Measurements from ENCODE around the gene FOXP1. TPM values are rescaled to one million over a fixed set of nuclear protein-coding genes. Genes with fewer than 3 reads are reported as not detected.

FOXP1 gene
- total RNA-seq, 2 donors from 2014 or later = 59.7 to 65.4 TPM

DNA sequence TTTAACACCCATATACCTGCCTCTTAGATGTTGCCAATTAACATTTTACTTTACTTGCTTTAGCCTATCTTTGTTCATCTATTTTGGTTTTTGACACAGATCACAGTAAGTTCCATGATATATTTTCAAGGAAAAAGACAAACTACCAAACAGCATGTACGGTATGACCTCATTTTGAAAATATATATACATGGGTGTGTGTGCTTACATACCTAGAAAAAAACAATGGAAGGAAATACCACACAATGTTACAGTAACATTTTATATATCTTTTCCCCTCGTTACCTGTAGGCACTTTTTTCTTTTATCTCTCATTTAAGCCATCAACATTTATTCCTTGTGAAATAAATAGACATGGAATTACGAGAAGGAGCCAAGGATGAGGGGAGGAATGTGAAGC, 170.0 kb downstream of the FOXP1 start:
- no peak for DNase-seq (ENCODE audit: low spot score)
- Mint-ChIP-seq H3K4me1 (ENCODE audit: low read depth in 2 of 2) (peaks cover 31 to 47% of the 10 kb centered on the region in 2 donors), H3K27me3 (no peaks in the 10 kb centered on the region), H3K36me3 (no peaks in the 10 kb centered on the region), H3K27ac (no peak overlapping the region), H3K9me3 (no peaks in the 10 kb centered on the region), H3K4me3 (no peak overlapping the region)
- no peak for ATAC-seq

DNA sequence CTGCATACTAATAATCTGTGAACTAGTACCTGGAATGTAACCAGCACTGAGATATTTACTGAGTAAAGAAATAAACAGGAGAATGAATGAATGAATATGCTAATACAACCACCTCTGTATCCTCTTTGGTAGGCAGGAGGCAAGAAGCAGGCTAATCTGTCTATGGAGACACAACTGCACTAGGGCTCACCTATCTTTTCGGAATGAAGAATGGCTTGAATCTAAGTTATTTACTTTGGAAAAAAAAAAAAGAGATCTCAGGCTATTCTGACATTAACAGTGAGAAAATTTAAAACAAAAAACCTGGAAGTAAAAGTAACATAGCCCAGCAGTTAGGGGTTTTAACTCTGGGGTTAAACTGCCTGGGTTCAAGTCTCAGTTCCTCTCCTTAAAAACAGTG, 174.2 kb downstream of the FOXP1 start:
- Mint-ChIP-seq H3K36me3 (no peaks in the 10 kb centered on the region), H3K27me3 (no peaks in the 10 kb centered on the region), H3K9me3 (no peaks in the 10 kb centered on the region), H3K4me1 (ENCODE audit: low read depth in 2 of 2) (peaks cover 4 to 14% of the 10 kb centered on the region in 2 donors), H3K27ac (no peak overlapping the region), H3K4me3 (no peak overlapping the region)
- no peak for DNase-seq (ENCODE audit: low spot score)
- ATAC-seq = no peak

DNA sequence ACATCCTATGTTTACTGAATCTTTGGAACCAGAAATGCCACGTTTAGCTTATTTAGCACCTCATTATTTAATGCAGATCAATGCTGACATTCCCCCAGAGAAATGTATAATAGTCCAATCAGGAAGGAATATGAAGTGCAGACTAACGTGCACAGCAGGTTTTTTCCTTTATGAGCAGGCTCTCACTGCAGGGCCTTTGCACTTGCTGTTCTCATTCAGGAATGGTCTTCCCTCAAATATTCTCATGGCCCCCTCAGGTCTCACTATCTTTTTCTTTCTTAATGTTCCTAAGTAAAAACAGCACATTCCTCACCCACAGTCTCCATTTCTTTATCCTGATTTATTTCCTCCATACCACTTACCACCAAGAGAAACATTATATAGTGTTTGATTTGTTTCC, 174.6 kb downstream of the FOXP1 start:
- no peak for ATAC-seq
- Mint-ChIP-seq H3K27ac (no peak overlapping the region), H3K4me1 (ENCODE audit: low read depth in 2 of 2) (peaks cover 2 to 12% of the 10 kb centered on the region in 2 donors), H3K27me3 (no peaks in the 10 kb centered on the region), H3K9me3 (no peaks in the 10 kb centered on the region), H3K4me3 (no peak overlapping the region), H3K36me3 (no peaks in the 10 kb centered on the region)
- DNase-seq (ENCODE audit: low spot score) = no peak

DNA sequence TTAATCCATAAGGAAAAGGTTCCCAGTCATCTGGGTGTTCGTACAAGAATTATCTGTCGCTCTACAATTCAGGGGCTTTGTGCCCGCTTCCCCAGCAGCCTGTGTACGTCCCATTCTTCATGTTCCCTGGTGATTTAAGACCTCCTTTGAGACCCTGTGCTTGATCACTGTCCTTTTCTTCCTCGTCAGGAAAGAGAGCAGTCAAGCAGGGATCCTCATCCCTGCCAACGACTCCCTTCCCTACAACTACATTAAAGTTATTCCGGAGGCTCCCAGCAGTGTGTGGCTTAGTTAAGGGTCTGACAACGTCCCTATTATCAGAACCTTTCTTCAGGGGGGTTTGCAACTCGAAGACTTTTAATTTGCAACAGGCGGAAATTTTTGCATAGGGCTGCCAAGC, 175.7 kb downstream of the FOXP1 start:
- H3K27ac Mint-ChIP-seq = no peak overlapping the region
- ATAC-seq = no peak
- no peaks in the 10 kb centered on the region for H3K9me3 Mint-ChIP-seq
- no peaks in the 10 kb centered on the region for H3K36me3 Mint-ChIP-seq
- no peaks in the 10 kb centered on the region for H3K27me3 Mint-ChIP-seq
- DNase-seq (ENCODE audit: low spot score) = no peak
- H3K4me3 Mint-ChIP-seq = no peak overlapping the region
- peaks cover 0 to 4% of the 10 kb centered on the region in 2 donors for H3K4me1 Mint-ChIP-seq (ENCODE audit: low read depth in 2 of 2)

DNA sequence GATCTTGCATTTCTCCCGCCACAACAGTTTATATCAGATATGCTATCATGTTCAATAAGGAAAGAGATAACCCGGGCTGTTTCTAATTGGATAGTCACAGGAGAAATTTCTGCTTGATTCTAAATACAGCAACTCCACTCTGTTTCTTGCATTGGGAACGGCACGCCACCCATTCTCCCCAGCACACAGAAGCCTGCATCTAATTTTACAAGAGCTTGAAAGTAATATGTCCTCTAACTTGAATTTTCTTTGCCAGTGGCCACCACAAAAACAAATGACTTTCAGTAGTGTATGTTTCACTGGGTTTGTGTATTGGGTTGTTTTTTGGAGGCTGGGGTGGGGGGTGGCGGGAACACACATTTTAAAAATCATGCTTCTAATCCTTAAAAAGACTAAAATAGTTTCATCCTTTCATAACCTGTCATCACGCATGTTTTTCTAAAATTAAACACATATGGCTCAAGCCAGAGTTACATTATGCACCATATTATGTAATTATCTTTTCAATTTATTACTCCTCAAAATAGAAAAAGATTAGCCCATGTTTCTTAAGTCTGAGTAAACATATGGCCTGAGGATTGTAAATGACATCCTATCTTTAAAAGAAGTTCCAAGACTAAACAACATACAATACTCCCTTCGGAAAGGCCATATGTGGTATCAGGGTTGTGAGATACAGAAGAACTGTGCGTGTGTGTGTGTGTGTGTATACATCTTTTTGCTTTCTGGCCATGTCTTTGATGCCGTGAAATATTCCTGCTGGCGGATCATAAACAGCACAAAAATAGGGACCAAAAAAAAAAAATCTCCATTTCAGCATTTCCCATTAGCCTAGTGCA, 176.3 kb downstream of the FOXP1 start:
- no peak overlapping the region for H3K4me3 Mint-ChIP-seq
- no peaks in the 10 kb centered on the region for H3K27me3 Mint-ChIP-seq
- DNase-seq (ENCODE audit: low spot score) (no peak), ATAC-seq (no peak)
- H3K4me1 Mint-ChIP-seq (ENCODE audit: low read depth in 2 of 2) = peaks cover 0 to 4% of the 10 kb centered on the region in 2 donors
- no peaks in the 10 kb centered on the region for H3K9me3 Mint-ChIP-seq
- H3K27ac Mint-ChIP-seq = peak overlapping the region in 1 of 2 donors; percentile 7
- no peaks in the 10 kb centered on the region for H3K36me3 Mint-ChIP-seq

DNA sequence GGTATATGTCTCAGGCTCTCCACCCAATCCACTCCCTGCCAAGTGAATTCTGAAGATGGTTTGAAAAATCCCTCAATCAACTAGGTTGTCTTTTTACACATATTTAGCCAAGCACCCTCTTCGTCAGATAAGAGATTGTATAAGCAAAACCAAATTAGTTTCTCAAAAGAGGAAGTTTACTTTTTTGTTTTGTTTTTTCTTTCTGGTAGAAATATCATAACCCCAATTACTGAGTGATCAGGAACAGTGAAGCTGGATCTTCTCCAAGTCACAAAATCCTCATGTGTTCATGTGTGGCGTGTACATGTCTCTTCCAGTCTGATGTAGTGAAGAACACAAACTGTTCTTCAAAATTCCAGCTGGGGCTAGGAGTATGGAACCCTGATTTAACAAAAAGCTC, 180.6 kb downstream of the FOXP1 start:
- ATAC-seq (no peak), DNase-seq (ENCODE audit: low spot score) (no peak)
- H3K4me3 Mint-ChIP-seq = no peak overlapping the region
- H3K4me1 Mint-ChIP-seq (ENCODE audit: low read depth in 2 of 2) = peaks cover 12 to 20% of the 10 kb centered on the region in 2 donors
- H3K27ac Mint-ChIP-seq = no peak overlapping the region
- H3K27me3 Mint-ChIP-seq = no peaks in the 10 kb centered on the region
- no peaks in the 10 kb centered on the region for H3K36me3 Mint-ChIP-seq
- H3K9me3 Mint-ChIP-seq = no peaks in the 10 kb centered on the region

DNA sequence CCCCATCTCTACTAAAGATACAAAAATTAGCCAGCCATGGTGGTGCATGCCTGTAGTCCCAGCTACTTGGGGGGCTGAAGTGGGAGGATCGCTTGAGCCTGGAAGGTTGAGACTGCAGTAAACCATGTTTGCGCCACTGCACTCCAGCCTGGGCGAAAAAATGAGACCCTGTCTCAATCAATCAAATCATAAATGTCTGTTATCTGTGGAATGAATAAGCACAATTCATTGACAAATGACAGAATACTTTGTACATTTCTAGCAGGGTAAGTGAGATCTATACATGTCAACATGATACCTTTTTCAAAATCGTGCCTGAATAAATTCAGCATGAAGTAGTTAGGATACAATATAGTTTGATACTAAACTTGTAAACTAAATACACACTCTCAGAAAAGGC, 181.2 kb downstream of the FOXP1 start:
- Mint-ChIP-seq H3K27me3 (no peaks in the 10 kb centered on the region), H3K27ac (no peak overlapping the region), H3K4me3 (no peak overlapping the region), H3K9me3 (no peaks in the 10 kb centered on the region), H3K4me1 (ENCODE audit: low read depth in 2 of 2) (peaks cover 17 to 27% of the 10 kb centered on the region in 2 donors), H3K36me3 (no peaks in the 10 kb centered on the region)
- DNase-seq (ENCODE audit: low spot score) (no peak), ATAC-seq (no peak)

DNA sequence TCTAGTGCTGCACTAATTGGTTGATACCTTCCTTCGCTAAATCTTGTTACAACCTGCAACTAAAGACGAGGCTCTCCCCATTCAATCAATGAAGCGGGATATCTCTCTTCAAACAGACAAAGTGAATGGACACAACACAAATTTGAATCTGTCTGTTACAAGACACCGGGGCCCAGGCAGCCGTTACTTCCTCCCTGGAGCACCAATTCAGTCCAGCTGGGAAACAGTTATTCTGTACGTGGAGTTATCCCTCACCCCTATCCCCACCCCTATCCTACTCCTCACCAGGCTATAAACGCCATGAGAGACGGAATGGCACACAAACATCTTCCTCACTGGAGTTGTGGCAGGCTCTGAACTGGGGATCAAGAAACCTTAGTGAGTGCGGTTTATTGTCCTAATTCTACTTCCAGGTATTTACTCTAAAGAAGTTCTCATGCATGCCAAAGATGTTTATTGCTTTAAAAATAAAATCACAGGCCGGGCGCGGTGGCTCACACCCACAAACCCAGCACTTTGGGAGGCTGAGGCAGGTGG, 181.8 kb downstream of the FOXP1 start:
- ATAC-seq (no peak), DNase-seq (ENCODE audit: low spot score) (no peak)
- H3K27ac Mint-ChIP-seq = peak overlapping the region in 1 of 2 donors; percentile 68
- H3K4me3 Mint-ChIP-seq = no peak overlapping the region
- no peaks in the 10 kb centered on the region for H3K36me3 Mint-ChIP-seq
- peaks cover 17 to 30% of the 10 kb centered on the region in 2 donors for H3K4me1 Mint-ChIP-seq (ENCODE audit: low read depth in 2 of 2)
- no peaks in the 10 kb centered on the region for H3K27me3 Mint-ChIP-seq
- no peaks in the 10 kb centered on the region for H3K9me3 Mint-ChIP-seq

DNA sequence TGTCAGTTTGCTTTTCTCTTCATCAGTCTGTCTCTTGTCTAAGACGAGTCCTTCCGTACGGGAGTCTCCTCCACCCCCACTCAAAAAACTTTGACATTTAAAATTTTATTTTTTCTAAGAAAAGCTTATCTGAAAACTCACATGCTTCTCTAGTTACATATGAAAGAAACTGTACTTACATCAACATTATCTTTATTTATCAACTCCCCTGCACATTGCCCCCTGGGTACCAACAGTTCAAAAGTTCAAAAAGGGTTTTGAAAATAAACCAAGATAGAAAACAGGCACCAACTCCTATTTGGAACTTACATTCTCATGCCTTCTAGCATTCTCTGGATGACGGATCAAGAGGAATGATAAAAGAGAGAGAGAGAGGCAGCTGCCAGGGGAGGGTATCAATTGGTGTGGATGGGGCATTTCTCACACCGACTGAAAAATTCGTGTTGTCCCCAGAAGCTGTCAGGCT, 182.5 kb downstream of the FOXP1 start:
- Mint-ChIP-seq H3K36me3 (no peaks in the 10 kb centered on the region), H3K27ac (peak overlapping the region in 1 of 2 donors; percentile 68), H3K4me3 (no peak overlapping the region), H3K9me3 (no peaks in the 10 kb centered on the region), H3K4me1 (ENCODE audit: low read depth in 2 of 2) (peaks cover 20 to 34% of the 10 kb centered on the region in 2 donors), H3K27me3 (no peaks in the 10 kb centered on the region)
- DNase-seq (ENCODE audit: low spot score) (no peak), ATAC-seq (no peak)

DNA sequence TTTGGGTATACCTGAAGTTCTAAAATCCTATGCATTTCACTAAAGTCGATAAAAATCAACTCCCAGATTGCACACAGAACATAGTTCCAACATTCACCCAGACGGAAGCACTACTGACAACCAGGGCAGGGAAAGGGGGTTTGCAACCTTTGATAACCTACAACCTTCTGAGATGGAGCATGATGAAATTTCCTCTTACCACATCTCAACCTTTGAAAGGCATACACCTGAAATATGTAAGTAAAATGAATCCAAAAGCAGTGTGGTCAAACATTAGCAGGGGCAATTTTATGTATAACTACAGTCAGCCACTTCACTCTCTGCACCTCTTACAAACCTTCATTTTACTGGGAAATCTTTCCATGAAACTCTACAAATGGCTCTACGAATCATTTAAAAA, 184.1 kb downstream of the FOXP1 start:
- DNase-seq (ENCODE audit: low spot score) (no peak), ATAC-seq (no peak)
- peak overlapping the region in 1 of 2 donors; percentile 2 for H3K27ac Mint-ChIP-seq
- H3K27me3 Mint-ChIP-seq = no peaks in the 10 kb centered on the region
- H3K4me3 Mint-ChIP-seq = no peak overlapping the region
- H3K4me1 Mint-ChIP-seq (ENCODE audit: low read depth in 2 of 2) = peaks cover 31 to 37% of the 10 kb centered on the region in 2 donors
- no peaks in the 10 kb centered on the region for H3K9me3 Mint-ChIP-seq
- H3K36me3 Mint-ChIP-seq = no peaks in the 10 kb centered on the region

DNA sequence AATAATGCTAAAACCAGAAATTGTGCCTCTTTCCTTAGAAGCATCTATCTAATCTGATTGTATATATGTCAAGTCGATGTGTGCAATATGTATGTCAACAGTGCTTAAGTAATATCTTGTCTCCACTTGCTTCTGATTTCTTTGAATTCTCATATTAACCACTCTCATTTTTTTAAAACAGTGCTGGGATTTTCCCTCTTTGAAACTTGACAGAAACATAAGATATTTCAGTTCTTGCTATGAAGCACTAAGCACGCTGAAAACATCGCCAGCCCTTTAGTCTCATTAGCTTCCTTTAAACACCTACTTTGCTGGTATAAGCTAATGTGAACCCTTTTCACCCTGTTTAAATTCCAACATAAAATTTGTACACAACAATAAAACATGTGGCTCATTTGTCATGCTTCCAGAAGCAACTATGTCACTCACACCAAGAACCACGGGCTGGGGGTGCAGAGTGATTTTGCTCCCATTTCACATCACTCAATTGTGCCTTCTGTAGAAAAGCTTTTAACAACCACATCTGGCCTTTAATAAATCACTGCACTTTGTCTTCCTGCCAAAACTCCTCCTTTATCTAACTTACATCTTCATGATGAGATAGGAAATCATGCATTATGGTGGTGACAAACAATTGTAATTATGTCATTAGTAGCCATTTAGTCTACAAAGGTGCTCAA, 185.2 kb downstream of the FOXP1 start:
- Mint-ChIP-seq H3K9me3 (no peaks in the 10 kb centered on the region), H3K27ac (peak overlapping the region; percentile 52 to 57), H3K4me1 (ENCODE audit: low read depth in 2 of 2) (peaks cover 36 to 37% of the 10 kb centered on the region in 2 donors), H3K27me3 (no peaks in the 10 kb centered on the region), H3K4me3 (peak overlapping the region; percentile 57), H3K36me3 (no peaks in the 10 kb centered on the region)
- peak; percentile 69 to 71 for ATAC-seq
- no peak for DNase-seq (ENCODE audit: low spot score)

DNA sequence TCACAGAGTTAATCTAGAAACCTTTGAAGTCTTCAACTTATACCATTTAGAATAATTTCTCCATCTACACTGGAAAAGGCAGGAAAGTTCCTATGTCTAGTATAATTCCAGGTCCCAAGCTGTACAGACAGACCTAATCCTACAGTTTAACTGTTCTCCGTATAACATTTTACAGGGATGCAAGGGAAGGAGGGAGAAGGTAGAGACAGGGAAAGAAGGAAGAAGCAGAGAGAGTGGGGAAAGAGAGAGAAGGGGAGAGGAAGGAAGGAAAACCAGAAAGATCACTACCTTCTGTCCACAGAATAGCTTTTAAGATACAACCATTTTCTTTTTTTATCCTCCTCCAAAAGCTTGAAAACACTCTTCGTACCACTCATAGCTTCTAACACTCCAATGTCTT, 185.8 kb downstream of the FOXP1 start:
- Mint-ChIP-seq H3K27ac (peak overlapping the region; percentile 52 to 57), H3K9me3 (no peaks in the 10 kb centered on the region), H3K27me3 (no peaks in the 10 kb centered on the region), H3K4me3 (peak overlapping the region; percentile 57), H3K4me1 (ENCODE audit: low read depth in 2 of 2) (peaks cover 36 to 37% of the 10 kb centered on the region in 2 donors), H3K36me3 (no peaks in the 10 kb centered on the region)
- ATAC-seq = no peak
- no peak for DNase-seq (ENCODE audit: low spot score)

DNA sequence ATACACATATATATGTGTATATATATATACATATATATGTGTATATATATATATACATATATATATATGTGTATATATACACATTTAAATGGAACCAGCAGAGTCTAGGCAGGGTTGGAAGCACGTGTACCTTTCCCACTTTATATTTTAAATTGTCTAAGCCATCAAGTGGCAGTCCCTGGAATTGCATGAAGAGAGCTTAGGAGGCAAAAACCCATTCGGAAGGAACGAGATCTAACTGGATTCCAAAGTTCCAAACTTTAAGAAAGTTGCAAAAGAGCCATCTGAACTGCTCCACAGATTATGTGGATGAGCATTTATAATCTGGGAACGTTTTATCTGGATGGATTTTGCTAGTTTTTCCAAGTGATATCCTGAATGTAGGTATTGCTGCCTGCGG, 186.5 kb downstream of the FOXP1 start:
- H3K27me3 Mint-ChIP-seq = no peaks in the 10 kb centered on the region
- H3K36me3 Mint-ChIP-seq = no peaks in the 10 kb centered on the region
- peaks cover 39 to 44% of the 10 kb centered on the region in 2 donors for H3K4me1 Mint-ChIP-seq (ENCODE audit: low read depth in 2 of 2)
- H3K27ac Mint-ChIP-seq = peak overlapping the region; percentile 52 to 57
- DNase-seq (ENCODE audit: low spot score) (no peak), ATAC-seq (no peak)
- H3K9me3 Mint-ChIP-seq = no peaks in the 10 kb centered on the region
- peak overlapping the region; percentile 57 for H3K4me3 Mint-ChIP-seq

All from natural killer cell treated with Interleukin-12 subunit alpha and Interleukin-12 subunit beta and Interleukin-15 and Interleukin-18, amount 100 ng/mL, for 72 hours (primary cell).